Activated CD4-positive, alpha-beta T cell treated with anti-CD3 and anti-CD28 coated beads, Interleukin-2, Interleukin-6, amounts not matched to agents 100 ng/mL and 50 ng/mL, durations not matched to agents 16 hours and 8 hours (primary cell): ENCODE data around the gene FRMPD1.
A peak's percentile ranks its signal among the peaks of the same experiment; 100 is the strongest.
"Not testable (repeated sequence)": the region's sequence is repeated elsewhere in the genome, so short reads cannot be mapped to it uniquely, and the experiment has no call there.

ENCODE experiments used
- DNase-seq: peaks from one replicate; pipeline ENCODE4 v3.0.0-alpha.2; 2020

The FRMPD1 gene

DNA sequence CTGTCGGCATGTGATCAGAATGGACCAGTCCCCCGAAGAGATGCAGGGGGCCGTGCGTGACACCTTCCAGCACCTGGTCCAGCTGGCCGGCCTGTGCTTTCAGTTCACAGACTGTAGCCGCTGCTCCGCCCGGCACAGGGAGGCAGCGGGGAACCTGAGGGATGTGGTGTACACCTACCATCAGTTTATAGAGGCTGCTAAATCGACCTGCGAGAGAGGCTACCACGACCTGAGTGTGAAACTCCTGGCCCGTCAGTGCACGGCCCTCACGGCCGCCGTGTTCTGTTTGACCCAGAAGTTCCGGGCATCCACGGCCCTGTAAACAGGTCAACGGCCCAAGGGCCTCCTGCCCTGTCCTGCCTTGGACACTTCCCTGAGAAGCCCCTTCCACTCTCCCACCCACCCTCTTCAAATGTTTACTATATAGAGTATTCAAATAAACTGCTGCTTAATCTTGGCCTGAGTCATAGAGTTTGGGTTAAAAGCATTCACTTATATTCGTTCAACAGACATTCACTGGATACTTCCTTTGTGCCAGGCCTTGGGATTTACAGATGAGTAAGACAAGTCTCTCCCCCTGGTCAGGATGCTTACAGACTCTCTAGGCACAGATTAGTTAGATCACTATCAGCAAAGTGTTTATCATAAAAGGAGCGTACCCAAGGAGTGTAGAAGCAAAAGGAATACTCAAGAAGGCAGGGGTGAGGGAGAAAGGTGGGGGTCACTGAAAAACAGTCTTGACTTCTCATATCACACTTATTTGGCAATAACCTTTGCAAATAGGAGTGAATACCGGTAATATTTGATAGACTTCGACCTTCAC, 95.9 kb downstream of the FRMPD1 start:
- no peak for DNase-seq

DNA sequence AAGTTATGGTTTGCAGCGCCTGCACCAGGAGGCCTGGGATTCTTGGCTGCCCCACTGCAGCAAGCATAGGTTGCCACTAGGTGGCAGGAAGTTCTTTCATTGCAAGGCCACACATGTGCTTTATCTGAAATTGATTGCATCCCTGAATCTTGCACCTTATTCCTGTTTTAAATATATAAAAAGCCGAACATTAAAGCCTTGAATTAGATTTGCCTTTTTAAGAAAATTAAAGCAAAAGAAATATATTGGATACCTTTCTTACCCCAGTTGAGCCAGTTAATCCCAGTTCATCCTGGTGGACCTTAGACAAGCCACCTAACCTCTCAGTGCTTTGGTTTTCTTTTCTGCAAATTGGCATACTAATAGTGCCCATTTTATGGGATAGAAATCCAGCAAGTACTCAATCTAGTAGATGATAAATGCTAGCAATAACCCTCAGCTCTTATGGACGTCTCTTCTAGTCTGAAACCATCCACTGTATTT, 96.6 kb downstream of the FRMPD1 start:
- peak; percentile 75 for DNase-seq

- DNase-seq: no peak
Measured at GRCh38 chr9:37749129-37749528, 98.4 kb downstream of the FRMPD1 start.

DNA sequence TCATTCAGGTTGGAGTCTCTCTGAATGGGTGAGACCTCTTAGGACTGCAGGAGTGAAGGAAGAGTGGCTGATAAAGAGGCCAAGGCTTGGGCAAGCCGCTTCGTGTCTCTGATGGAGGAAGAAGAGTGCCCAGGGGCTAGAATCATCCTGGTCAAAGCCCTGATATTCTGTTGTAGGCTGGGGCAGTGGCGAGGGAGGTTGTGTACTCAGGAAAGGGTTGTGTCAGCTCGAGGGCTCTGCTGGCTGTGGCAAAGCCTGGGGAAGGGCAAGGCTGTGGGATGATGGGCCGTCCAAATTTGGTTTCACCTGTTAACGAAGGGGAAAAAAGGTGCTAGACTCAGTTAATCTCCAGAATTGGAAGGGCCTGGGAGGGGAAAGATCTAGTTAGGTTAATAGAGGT, 100.4 kb downstream of the FRMPD1 start:
- DNase-seq: no peak

GRCh38 chr9:37751704-37752103, 101.0 kb downstream of the FRMPD1 start:
- not testable (repeated sequence) for DNase-seq

GRCh38 chr9:37752112-37752511, 101.4 kb downstream of the FRMPD1 start:
- not testable (repeated sequence) for DNase-seq

DNA sequence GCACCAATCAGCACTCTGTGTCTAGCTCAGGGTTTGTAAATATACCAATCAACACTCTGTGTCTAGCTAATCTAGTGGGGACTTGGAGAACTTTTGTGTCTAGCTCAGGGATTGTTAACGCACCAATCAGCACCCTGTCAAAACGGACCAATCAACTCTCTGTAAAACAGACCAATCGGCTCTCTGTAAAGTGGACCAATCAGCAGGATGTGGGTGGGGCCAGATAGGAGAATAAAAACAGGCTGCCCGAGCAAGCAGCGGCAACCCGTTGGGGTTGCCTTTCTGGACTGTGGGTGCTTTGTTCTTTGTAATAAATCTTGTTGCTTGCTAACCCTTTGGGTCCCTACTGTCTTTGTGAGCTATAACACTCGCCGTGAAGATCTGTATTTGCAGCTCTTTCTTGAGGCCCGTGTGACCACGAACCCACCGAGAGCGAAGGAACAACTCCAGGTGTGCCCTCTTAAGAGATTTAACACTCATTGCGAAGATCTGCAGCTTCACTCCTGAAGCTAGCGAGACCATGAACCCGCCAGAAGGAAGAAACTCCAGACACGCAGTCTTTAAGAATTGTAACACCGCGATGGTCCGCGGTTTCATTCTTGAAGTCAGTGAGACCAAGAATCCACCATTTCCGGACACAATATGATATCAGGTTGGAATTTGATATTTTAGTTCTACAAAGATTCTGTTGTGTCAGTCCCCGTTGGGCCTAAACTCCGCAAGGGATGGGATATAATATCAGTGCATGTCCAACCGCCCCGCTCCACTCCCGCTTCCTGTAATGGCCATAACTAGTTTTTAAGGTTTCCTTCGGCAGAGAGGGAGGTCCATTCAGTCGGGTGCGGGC, 102.1 kb downstream of the FRMPD1 start:
- DNase-seq: peak; percentile 6

GRCh38 chr9:37753489-37754190, 102.9 kb downstream of the FRMPD1 start, which contains the start of gene TRMT10B:
Gene TRMT10B, plus strand, starts transcription at chr9:37753805. Its CDS starts 8,127 bp downstream, at chr9:37761932.
- peak; percentile 87 for DNase-seq

GRCh38 chr9:37758747-37759146, 108.0 kb downstream of the FRMPD1 start:
- DNase-seq: no peak

- no peak for DNase-seq
Measured at GRCh38 chr9:37760416-37761161, 109.8 kb downstream of the FRMPD1 start.

DNA sequence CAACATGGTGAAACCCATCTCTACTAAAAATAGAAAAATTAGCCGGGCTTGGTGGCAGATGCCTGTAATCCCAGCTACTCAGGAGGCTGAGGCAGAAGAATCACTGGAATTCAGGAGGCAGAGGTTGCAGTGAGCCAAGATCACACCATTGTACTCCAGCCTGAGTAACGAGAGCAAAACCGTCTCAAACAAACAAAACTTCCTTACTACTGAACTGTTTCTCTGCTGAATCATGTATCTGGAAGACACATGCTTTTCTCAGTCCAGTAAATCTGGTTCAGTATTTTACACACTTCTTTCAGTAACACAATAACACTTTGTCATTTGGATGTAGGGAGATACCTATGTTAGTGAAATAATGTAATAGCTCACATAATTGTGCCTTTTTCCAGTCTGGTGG, 110.8 kb downstream of the FRMPD1 start:
- DNase-seq: no peak

- not testable (repeated sequence) for DNase-seq
Measured at GRCh38 chr9:37765263-37765662, 114.5 kb downstream of the FRMPD1 start.

DNA sequence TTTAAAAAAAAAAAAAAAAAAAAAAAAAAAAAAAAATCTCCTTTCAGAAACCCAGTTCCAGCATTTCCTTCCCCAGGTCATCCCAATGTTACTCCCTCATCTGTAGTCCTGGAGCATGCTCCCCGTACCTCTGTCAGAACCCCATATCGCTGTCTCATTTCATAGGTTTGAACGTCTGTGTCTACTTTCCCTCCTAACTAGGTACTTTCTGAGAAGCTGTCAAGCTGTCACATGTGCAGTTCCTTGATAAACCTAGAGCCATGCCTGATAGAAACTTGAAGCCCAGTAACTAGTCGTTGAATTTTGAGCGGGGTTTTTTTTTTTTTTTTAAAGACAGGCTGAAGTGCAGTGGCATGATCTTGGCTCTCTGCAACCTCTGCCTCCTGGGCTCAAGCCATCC, 118.6 kb downstream of the FRMPD1 start:
- DNase-seq: no peak

DNA sequence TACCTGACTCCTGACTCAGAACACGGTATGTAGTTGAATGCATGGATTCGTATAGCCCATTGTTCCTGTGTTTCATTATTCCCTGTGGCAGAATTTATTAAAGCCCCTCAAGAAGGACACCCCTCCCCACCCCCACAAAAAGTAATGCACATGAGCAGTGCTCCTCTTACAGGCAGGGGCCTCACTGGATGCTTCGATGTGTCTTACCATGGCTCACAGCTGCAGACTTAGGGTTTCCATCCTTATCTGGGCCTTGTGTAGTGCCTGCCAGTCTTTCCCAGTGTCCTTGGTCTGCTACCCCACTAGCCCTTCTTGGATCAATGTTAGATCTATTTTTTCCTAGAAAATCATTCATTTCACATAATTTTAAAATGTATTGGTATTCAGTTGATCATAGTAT, 119.2 kb downstream of the FRMPD1 start:
- no peak for DNase-seq

- DNase-seq: no peak
Measured at GRCh38 chr9:37775216-37775919, 124.6 kb downstream of the FRMPD1 start.

DNA sequence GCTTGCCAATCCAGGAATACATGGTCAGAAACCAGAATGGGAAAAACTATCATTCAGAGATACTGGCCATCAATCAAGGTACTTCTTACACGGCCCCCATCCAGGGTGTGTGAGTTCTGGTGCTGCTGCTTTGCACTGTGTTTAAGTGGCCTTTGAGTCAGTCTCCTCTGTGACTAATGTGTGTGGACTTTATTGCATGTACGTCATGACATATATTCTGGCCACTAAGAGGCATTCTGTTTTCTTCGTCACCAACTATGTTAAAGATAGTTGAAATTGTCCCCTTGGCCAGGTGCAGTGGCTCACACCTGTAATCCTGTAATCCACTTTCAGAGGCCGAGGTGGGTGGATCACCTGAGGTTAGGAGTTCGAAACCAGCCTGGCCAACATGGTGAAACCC, 125.6 kb downstream of the FRMPD1 start:
- no peak for DNase-seq

- DNase-seq: no peak
Measured at GRCh38 chr9:37778534-37778933, 127.8 kb downstream of the FRMPD1 start.

DNA sequence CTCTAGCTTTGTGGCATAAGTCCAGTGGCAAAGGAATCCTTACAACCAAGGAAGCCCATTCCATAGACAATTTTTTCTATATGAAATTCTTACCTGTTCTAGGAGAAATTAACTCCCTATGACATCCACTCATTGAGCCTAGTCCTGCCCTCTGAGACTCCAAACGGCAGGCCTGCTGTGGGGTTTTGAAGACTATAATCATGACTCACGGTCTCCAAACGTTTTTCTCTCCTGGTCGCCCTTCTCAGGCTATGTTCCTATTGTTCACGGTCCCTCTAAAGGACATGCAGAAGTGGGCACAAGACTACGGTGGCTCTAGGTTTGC, 133.5 kb downstream of the FRMPD1 start:
- DNase-seq: peak; percentile 11

- peak; percentile 92 for DNase-seq
Measured at GRCh38 chr9:37784616-37785483, 134.1 kb downstream of the FRMPD1 start, which contains the start of gene EXOSC3. Gene EXOSC3, minus strand, starts transcription at chr9:37785064. Its CDS starts 20 bp downstream, at chr9:37785044.

DNA sequence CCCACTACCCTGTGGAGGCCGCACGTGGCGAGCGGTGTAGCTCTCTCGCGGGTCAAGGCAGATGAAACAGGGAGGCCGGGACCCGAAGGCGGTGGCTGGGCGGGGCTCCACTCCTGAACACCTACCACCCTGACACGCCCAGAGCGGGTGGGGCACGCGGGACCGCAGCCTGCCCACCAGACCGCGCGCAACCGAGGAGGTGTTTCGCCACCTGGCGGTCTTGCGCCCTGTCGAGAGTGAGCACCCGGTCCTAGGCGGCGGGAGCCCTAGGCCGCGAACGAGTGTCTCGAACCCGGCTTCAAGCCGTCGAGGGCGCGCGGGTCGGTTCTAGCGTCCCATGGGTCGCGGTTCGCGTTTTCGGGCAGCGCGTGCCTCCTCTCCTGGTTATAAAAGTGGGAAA, 136.3 kb downstream of the FRMPD1 start:
- DNase-seq: no peak

- DNase-seq: no peak
Measured at GRCh38 chr9:37788332-37788731, 137.6 kb downstream of the FRMPD1 start.
